ENCODE results near the gene MAML2.

GRCh38 chr11:96145163-96145585, 197.8 kb downstream of the MAML2 start:
- TF ChIP-seq, protein P1, sequence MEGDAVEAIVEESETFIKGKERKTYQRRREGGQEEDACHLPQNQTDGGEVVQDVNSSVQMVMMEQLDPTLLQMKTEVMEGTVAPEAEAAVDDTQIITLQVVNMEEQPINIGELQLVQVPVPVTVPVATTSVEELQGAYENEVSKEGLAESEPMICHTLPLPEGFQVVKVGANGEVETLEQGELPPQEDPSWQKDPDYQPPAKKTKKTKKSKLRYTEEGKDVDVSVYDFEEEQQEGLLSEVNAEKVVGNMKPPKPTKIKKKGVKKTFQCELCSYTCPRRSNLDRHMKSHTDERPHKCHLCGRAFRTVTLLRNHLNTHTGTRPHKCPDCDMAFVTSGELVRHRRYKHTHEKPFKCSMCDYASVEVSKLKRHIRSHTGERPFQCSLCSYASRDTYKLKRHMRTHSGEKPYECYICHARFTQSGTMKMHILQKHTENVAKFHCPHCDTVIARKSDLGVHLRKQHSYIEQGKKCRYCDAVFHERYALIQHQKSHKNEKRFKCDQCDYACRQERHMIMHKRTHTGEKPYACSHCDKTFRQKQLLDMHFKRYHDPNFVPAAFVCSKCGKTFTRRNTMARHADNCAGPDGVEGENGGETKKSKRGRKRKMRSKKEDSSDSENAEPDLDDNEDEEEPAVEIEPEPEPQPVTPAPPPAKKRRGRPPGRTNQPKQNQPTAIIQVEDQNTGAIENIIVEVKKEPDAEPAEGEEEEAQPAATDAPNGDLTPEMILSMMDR (IDR thresholded peaks at IDR 0.05), result no peak
- TF ChIP-seq EP300 (IDR thresholded peaks at IDR 0.05) (no peak), POLR2A (IDR thresholded peaks at IDR 0.05) (no peak), POLR2AphosphoS5 (IDR thresholded peaks at IDR 0.05) (no peak)

Measured in stomach (tissue), 4 donors.